Neural cell (in vitro differentiated cells): ENCODE results near the gene DGKQ. TPM values are rescaled to one million over a fixed set of nuclear protein-coding genes. Genes with fewer than 3 reads are reported as not detected.

ENCODE experiments used
- H2AFZ ChIP-seq: fragments of 200-600, 300-800 bp; sonication (generic), shearing (Covaris generic); 2 replicates; pipeline ENCODE4 v1.6.0; 2014; ENCODE audit warnings: low read depth, mild to moderate bottlenecking, antibody characterized with exemption, low read length, moderate library complexity
- H3F3A ChIP-seq: fragments of 200-600 bp; shearing (Covaris generic); 2 replicates; pipeline ENCODE4 v1.6.1; 2016; ENCODE audit warnings: mild to moderate bottlenecking, moderate library complexity, mixed read lengths, antibody characterized with exemption, low read length; ENCODE audit not compliant: insufficient read depth, poor library complexity, severe bottlenecking
- H3K27ac ChIP-seq: fragments of 200-600, 300-800 bp; sonication (generic), shearing (Covaris generic); 2 replicates; pipeline ENCODE4 v1.5.1; 2014; ENCODE audit warnings: mild to moderate bottlenecking, low read length, moderate library complexity
- H3K27me3 ChIP-seq: fragments of 300-800, 200-600 bp; sonication (generic), shearing (Covaris generic); 2 replicates; pipeline ENCODE4 v1.6.0; 2014; ENCODE audit warnings: mild to moderate bottlenecking, low read depth, low read length, moderate library complexity; ENCODE audit not compliant: insufficient read depth
- H3K36me3 ChIP-seq: fragments of 300-800, 200-600 bp; sonication (generic), shearing (Covaris generic); 2 replicates; pipeline ENCODE4 v1.5.1; 2014; ENCODE audit warnings: mild to moderate bottlenecking, antibody characterized with exemption, low read length, moderate library complexity; ENCODE audit not compliant: insufficient read depth
- H3K4me2 ChIP-seq: fragments of 300-800, 200-600 bp; sonication (generic), shearing (Covaris generic); 2 replicates; pipeline ENCODE4 v1.6.0; 2014; ENCODE audit warnings: mild to moderate bottlenecking, low read length
- H3K4me3 ChIP-seq: fragments of 300-800, 200-600 bp; sonication (generic), shearing (Covaris generic); 2 replicates; pipeline ENCODE4 v1.5.1; 2014; ENCODE audit warnings: mild to moderate bottlenecking, low read length, moderate library complexity
- H3K79me2 ChIP-seq: fragments of 200-600 bp; shearing (Covaris generic); replicated peaks from 2 replicates; pipeline ENCODE4 v1.6.0; 2014; ENCODE audit warnings: mild to moderate bottlenecking, low read length, moderate library complexity; ENCODE audit not compliant: insufficient read depth
- H3K9ac ChIP-seq: fragments of 300-800, 200-600 bp; sonication (generic), shearing (Covaris generic); 2 replicates; pipeline ENCODE4 v1.6.1; 2016; ENCODE audit warnings: mild to moderate bottlenecking, low read length, mixed read lengths
- H3K9me2 ChIP-seq: fragments of 200-600 bp; shearing (Covaris generic); 2 replicates; pipeline ENCODE4 v1.6.1; 2016; ENCODE audit warnings: mild to moderate bottlenecking, low read length, mixed read lengths; ENCODE audit not compliant: insufficient read depth
- H3K9me3 ChIP-seq: fragments of 200-600, 300-800 bp; sonication (generic), shearing (Covaris generic); 2 replicates; pipeline ENCODE4 v1.6.1; 2016; ENCODE audit warnings: mild to moderate bottlenecking, mixed run types, low read length, moderate library complexity, mixed read lengths
- H4K20me1 ChIP-seq: fragments of 200-600 bp; shearing (Covaris generic); 2 replicates; pipeline ENCODE4 v1.6.1; 2016; ENCODE audit warnings: mild to moderate bottlenecking, mixed run types; ENCODE audit not compliant: insufficient read depth
- CTCF ChIP-seq: fragments of 450-650 bp; IDR thresholded peaks from 2 replicates; pipeline ENCODE4 v1.5.1; 2014; ENCODE audit warnings: antibody characterized with exemption, mild to moderate bottlenecking, moderate library complexity; ENCODE audit not compliant: poor library complexity, severe bottlenecking
- EP300 ChIP-seq: fragments of 450-650 bp; conservative IDR thresholded peaks from 2 replicates; pipeline ENCODE4 v1.6.1; 2014; ENCODE audit warnings: antibody characterized with exemption, mild to moderate bottlenecking, moderate library complexity; ENCODE audit not compliant: poor library complexity, severe bottlenecking
- EZH2 ChIP-seq: fragments of 200-600, 300-800 bp; shearing (Covaris generic), sonication (generic); IDR thresholded peaks from 2 replicates; pipeline ENCODE4 v1.6.1; 2014; ENCODE audit warnings: antibody characterized with exemption, low read length, borderline replicate concordance, mild to moderate bottlenecking; ENCODE audit not compliant: insufficient read depth, poor library complexity, severe bottlenecking
- MXI1 ChIP-seq: fragments of 450-650 bp; conservative IDR thresholded peaks from 2 replicates; pipeline ENCODE4 v1.6.1; 2014; ENCODE audit warnings: antibody characterized with exemption, mild to moderate bottlenecking; ENCODE audit not compliant: poor library complexity, severe bottlenecking
- POLR2AphosphoS5 ChIP-seq: IDR thresholded peaks from 2 replicates; pipeline ENCODE4 v1.6.1; 2012
- RAD21 ChIP-seq: fragments of 450-650 bp; conservative IDR thresholded peaks from 2 replicates; pipeline ENCODE4 v1.6.1; 2014; ENCODE audit warnings: antibody characterized with exemption, mild to moderate bottlenecking, moderate library complexity
- REST ChIP-seq: IDR thresholded peaks from 2 replicates; pipeline ENCODE4 v1.6.1; 2012; ENCODE audit warnings: borderline replicate concordance
- SMC3 ChIP-seq: fragments of 450-650 bp; conservative IDR thresholded peaks from 2 replicates; pipeline ENCODE4 v1.6.1; 2014; ENCODE audit warnings: antibody characterized with exemption, mild to moderate bottlenecking, moderate library complexity; ENCODE audit not compliant: poor library complexity
- TAF1 ChIP-seq: IDR thresholded peaks from 2 replicates; pipeline ENCODE4 v1.6.1; 2012; ENCODE audit warnings: low read depth
- polyA plus RNA-seq: library from polyadenylated mRNA; depleted of rRNA; stranded (reverse); fragments of >200 nt; gene quantifications from 2 replicates; pipeline ENCODE4 v1.2.3, GENCODE V29; 2014

Gene DGKQ
- polyA plus RNA-seq, 1 donor from 2014 or later: 32.4 TPM

- Histone ChIP-seq H3F3A (no peaks in the 10 kb centered on the region), H3K9me3 (no peaks in the 10 kb centered on the region), H3K36me3 (no peaks in the 10 kb centered on the region), H3K27me3 (peaks cover 18% of the 10 kb centered on the region), H2AFZ (no peak overlapping the region), H3K79me2 (peaks cover 4% of the 10 kb centered on the region), H3K9me2 (no peaks in the 10 kb centered on the region), H3K9ac (no peak overlapping the region), H3K4me2 (no peak overlapping the region), H4K20me1 (no peaks in the 10 kb centered on the region), H3K4me3 (no peak overlapping the region), H3K27ac (no peak overlapping the region)
- no peak for TF ChIP-seq SMC3
- no peak for TF ChIP-seq RAD21
- no peak for TF ChIP-seq CTCF
- TF ChIP-seq TAF1: no peak
- TF ChIP-seq POLR2AphosphoS5: no peak
- no peak for TF ChIP-seq EP300
- TF ChIP-seq REST: no peak
- TF ChIP-seq EZH2: no peak
- TF ChIP-seq MXI1: no peak
These were observed 41.2 kb upstream of the DGKQ start for GRCh38 chr4:1014291-1015167.

- no peak overlapping the region for H3K9ac ChIP-seq
- H2AFZ ChIP-seq: no peak overlapping the region
- peaks cover 28% of the 10 kb centered on the region for H3K27me3 ChIP-seq
- H3K9me3 ChIP-seq: no peaks in the 10 kb centered on the region
- H3F3A ChIP-seq: no peaks in the 10 kb centered on the region
- no peak overlapping the region for H3K27ac ChIP-seq
- TF ChIP-seq TAF1 (no peak), RAD21 (no peak), REST (no peak), SMC3 (no peak)
- no peaks in the 10 kb centered on the region for H4K20me1 ChIP-seq
- H3K79me2 ChIP-seq: no peaks in the 10 kb centered on the region
- H3K36me3 ChIP-seq: no peaks in the 10 kb centered on the region
- no peaks in the 10 kb centered on the region for H3K9me2 ChIP-seq
- H3K4me2 ChIP-seq: no peak overlapping the region
- H3K4me3 ChIP-seq: no peak overlapping the region
These were observed 40.1 kb upstream of the DGKQ start for GRCh38 chr4:1013225-1014073.
